HFF-Myc (cell line): Measurements from ENCODE around the gene TMOD2.

Source experiments
- DNase-seq: peaks from one replicate; pipeline ENCODE4 v3.0.0-alpha.2; 2011; ENCODE audit warnings: low read depth; ENCODE audit errors: extremely low read depth
- H3K4me3 ChIP-seq: replicated peaks from 2 replicates; pipeline ENCODE4 v1.5.1; 2011; ENCODE audit warnings: low read depth, mild to moderate bottlenecking, control low read depth, low read length
- CTCF ChIP-seq: IDR thresholded peaks from 2 replicates; pipeline ENCODE4 v1.5.1; 2012; ENCODE audit warnings: mild to moderate bottlenecking, low read depth, low read length, control low read depth; ENCODE audit errors: missing control alignments

Gene TMOD2

DNA sequence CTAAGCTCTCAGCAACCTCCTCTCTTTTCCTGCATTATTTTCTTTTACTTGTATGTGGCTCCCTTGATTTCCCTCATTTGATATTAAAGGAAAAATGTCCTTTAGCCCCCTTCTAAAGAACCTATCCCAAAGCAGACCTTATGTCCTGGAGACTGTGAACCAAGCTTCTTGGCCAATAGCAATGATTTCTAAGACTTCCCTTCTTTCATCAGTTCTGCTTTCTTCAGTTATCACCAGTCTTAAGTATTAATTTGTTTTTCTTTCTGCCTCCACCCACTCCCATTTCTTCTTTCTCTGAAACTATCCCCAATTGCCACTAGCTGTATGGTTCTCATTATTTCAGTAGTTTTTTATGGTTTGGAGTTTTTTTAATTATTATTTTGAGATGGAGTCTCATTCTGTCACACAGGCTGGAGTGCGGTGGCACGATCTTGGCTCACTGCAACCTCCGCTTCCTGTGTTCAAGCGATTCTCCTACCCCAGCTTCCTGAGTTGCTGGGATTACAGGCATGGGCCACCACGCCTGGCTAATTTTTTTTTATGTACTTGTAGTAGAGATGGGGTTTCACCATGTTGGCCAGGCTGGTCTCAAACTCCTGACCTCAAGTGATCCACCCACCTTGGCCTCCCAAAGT is 90.1 kb downstream of the TMOD2 start:
- no peak overlapping the region for H3K4me3 ChIP-seq
- no peak for TF ChIP-seq CTCF
- DNase-seq = no peak

DNA sequence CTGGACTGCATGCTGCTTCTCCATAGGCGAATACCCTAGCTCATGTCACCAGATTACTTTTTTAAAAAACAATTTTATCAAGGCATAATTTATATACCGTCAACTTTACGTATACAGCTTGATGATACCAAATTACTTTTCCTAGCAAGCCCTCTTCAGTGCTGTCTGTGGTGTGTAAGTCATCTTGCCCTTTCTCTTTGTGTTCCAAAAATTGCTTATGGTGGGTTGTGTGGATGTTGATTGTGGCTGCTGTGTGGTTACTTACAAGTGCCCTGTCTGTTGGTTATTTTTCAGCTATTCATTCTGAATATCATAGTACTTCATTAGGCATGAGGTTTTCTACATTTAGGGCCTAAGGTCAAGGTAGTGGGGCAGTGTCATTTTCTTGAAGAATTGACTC is 90.9 kb downstream of the TMOD2 start:
- TF ChIP-seq CTCF = no peak
- no peak for DNase-seq
- H3K4me3 ChIP-seq = no peak overlapping the region

GRCh38 chr15:51842852-51843737 is 91.7 kb downstream of the TMOD2 start:
- TF ChIP-seq CTCF = no peak
- DNase-seq = no peak
- no peak overlapping the region for H3K4me3 ChIP-seq

GRCh38 chr15:51844747-51845426 is 93.5 kb downstream of the TMOD2 start:
- no peak overlapping the region for H3K4me3 ChIP-seq
- DNase-seq = no peak
- no peak for TF ChIP-seq CTCF

- TF ChIP-seq CTCF = no peak
- H3K4me3 ChIP-seq = no peak overlapping the region; the same call in 1 of the 2 replicates
- no peak for DNase-seq
These were observed 94.7 kb downstream of the TMOD2 start for GRCh38 chr15:51846066-51846462.

DNA sequence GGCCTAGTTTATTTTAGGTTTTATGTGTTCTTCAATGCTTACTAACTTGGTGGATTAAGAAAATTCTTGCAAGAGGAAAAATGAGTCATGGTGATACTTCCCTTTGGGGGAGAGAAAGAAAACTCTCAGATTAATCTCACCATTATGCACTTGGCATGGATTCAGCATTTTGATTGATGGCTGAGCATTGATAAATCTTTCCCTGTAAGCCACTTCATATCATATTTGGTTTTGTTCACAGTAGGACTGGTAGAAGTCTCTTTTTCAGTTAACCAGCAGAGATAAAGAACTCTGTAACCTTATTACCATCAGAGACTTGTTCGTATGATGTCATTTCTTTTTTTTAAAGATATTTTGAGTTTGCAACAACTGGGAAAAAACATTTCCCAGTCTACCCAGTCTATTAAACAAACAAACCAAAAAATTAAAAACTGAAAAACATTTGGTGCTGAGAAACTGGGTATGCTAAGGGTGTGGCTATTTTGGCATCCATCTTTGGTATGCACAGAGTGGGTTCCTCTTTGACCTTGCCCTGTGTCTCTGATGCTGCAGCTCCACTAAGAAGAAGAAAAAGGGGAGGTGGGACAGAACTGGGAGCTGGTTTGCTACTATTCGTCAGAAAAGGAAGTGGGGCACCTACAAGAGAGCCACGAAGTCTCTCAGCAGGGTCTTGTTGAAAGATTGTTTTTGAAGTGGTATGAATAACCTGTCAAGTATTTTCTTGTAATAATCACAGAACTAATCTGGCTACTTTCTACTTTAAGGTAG is 95.2 kb downstream of the TMOD2 start:
- TF ChIP-seq CTCF = no peak
- DNase-seq = no peak
- no peak overlapping the region; the same call in 1 of the 2 replicates for H3K4me3 ChIP-seq
